Omental fat pad (tissue), 4 donors: Measurements from ENCODE around the gene LYRM9. TPM values are rescaled to one million over a fixed set of nuclear protein-coding genes. Genes with fewer than 3 reads are reported as not detected.

Experiments used
- ATAC-seq: fragments of 150-250 bp; one replicate; pipeline ENCODE4 v1.9.1; 2016; ENCODE audit warnings: mild to moderate bottlenecking, moderate library complexity; ENCODE audit not compliant: low FRiP score
- DNase-seq: peaks from one replicate; pipeline ENCODE4 v3.0.0-alpha.2; 2019; ENCODE audit warnings: low spot score
- total RNA-seq, 4 donors: library from RNA; depleted of rRNA; stranded (reverse); fragments of >200 nt; gene quantifications; one replicate each; pipeline ENCODE4 v1.1.0, GENCODE V29; 2016
- TF ChIP-seq, protein P1 (sequence below), 3 donors: fragments of 450-650 bp; IDR thresholded peaks; one replicate each; pipeline ENCODE4 v1.5.1; 2016 to 2017; ENCODE audit warnings: antibody characterized with exemption in 3 of 3, mild to moderate bottlenecking in 3 of 3, moderate library complexity in 2 of 3

LYRM9 gene
- 10 to 100 TPM; 10.4 to 24.0 (median 18.5) TPM for total RNA-seq

DNA sequence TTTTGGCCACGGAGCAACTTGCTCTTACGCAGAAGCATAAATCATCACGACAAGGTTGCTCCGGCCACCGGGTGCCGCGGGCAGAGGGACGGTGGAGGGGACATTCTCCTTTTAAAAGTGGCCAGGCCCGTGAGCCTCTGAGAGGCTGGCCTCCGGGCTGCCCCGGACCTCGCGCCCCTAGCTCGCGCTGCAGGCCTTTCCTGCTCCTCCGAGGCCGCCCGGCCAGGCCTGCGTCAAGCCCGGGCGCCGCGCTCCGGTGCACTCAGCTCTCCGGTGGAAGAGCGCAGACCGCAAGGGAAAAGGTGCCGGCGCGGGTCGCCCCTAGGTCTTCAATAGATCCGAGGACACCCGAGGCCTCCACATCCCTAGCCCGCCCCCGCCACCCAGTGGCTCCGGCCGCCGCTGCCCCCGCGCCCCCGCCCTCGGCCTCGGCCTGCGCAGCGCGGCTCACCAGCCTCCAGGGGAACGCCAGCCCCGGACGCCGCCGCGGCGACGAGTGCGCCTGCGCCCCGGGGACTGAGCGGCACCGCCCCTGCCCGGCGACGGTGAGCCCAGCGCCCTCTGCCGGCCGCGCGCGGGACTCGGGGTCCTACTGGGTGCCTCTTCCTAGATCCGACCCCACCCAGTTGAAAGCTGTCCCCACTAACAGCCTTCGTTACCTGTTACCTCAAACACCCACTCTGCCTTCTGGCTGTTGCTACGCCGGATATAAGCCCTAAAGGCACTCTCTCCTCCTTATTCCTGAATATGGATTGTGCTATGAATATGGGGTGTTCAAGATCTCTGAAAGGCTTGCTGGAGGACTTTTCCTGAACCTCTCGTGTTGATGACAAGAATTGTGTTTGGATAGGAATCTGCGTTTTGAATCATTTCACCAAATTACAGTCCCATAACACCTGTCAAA is at the start of gene LYRM9:
LYRM9 (minus strand) TSS at position 500 of the 904 bp plus-strand sequence. CDS start 10,671 bp downstream, outside the sequence.
- TF ChIP-seq, protein P1, sequence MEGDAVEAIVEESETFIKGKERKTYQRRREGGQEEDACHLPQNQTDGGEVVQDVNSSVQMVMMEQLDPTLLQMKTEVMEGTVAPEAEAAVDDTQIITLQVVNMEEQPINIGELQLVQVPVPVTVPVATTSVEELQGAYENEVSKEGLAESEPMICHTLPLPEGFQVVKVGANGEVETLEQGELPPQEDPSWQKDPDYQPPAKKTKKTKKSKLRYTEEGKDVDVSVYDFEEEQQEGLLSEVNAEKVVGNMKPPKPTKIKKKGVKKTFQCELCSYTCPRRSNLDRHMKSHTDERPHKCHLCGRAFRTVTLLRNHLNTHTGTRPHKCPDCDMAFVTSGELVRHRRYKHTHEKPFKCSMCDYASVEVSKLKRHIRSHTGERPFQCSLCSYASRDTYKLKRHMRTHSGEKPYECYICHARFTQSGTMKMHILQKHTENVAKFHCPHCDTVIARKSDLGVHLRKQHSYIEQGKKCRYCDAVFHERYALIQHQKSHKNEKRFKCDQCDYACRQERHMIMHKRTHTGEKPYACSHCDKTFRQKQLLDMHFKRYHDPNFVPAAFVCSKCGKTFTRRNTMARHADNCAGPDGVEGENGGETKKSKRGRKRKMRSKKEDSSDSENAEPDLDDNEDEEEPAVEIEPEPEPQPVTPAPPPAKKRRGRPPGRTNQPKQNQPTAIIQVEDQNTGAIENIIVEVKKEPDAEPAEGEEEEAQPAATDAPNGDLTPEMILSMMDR (IDR thresholded peaks at IDR 0.05), result peak in 2 of 3 donors; percentile 14 to 77

DNA sequence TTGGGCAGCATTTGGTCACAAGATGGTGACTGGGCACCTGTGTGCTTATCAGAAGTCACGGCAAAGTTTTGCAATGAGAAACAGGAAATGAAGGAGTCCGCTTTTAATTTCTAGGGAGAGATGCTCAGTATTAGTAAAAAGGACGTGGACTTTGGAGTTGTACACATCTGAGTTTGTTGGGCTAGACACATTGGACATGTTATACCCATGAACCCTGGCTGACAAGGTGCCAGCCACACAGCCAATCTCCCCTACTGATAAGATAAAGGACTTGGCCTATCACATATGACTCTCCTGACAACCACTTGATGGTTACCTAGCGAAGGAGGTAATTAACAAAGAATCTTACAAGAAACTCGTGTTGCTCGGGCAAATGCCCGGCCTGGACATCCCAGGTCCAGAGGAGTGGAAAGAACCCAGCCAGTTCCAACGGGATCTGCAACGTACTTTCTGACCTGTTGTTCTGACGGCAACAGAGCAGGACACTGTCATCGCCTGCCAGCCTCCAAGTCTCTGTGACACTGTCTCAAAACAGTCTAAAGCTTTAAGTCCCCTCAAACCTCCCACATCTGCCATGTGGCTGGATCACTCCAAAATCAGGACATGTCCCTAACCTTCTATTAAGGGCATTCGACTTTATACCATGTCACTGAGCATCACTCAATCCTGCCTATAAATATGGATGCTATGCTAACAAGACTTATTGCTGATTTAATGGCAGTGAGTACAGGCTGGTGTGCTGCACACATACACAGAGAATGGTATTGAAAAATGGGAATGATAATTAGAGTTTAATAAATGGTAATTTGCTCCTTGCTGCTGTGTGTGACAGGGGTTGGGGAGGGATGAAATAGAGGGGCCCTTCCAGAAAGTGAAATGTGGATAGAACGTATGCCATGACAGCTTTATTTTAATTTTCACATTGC is 47.6 kb upstream of the LYRM9 start:
- ATAC-seq (no peak), DNase-seq (no peak)
- TF ChIP-seq, protein P1 (IDR thresholded peaks at IDR 0.05), result no peak

More for the DNA sequence above, at the start of gene LYRM9:
- ATAC-seq (peak; percentile 100), DNase-seq (peak; percentile 88)

DNA sequence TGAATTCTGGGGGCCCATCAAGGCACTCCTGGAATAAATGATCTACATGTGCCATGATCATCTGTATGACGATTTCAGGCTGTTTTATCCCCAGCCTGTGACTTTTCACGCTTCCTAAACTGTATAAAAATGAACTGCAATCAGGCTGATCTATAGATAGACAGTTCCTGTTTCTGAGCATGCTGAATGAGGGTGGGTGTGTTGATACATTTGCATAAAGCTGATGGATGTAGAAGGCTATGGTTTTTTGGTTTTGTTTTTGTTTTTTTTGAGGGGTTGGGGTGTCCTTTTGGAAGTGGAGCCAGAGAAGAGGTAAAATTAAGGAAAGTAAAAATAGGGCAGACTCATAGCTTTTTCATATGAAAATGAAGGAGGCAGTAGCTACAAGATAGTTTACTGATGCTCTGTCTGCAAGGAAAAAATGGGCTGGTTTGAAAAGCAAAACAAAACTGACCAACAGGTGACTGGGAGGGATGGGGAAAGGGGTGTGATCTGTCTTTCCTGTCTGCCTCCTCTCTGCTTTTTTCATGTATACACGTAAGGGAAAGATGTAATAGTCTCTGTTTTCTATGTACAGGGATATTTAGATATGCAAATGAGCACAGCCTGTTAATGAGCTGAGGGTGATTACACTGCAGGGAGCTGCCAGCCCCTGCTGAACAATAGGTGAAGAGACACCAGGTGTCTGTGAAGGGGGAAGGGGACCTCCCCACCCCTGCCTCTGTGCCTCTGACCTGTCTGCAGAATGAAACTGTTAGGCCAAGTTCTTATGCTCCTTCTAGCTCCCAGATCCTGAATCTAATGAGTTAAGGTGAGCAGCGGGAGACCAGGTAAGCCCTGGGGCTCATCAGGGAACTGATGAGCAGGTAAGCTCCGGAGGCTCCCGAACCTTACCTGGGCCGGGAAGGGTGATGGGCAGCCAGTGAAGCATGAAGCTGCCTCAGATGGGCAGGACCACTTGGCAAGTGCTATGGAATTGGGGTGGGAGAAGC is 46.6 kb upstream of the LYRM9 start:
- DNase-seq (no peak), ATAC-seq (no peak)
- TF ChIP-seq, protein P1 (IDR thresholded peaks at IDR 0.05), result no peak

DNA sequence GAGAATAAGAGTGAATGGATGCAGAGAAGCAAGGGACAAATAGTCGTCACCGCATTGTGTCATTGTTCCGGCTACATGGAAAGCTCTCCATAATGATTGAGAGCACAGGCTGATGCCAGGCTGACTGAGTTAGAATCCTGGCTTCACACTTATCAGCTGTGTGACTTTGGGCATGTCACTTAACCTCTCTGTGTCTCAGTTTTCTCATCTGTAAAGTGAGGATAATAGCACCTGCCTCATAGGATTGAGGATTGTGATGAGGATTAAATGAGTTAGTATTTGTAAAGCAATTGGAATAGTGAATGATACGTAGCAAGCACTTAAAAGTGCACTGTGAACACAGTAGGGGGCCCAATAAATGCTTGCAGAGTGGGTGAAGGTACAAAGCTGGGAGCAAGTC is 45.7 kb upstream of the LYRM9 start:
- ATAC-seq (no peak), DNase-seq (no peak)
- TF ChIP-seq, protein P1 (IDR thresholded peaks at IDR 0.05), result no peak

DNA sequence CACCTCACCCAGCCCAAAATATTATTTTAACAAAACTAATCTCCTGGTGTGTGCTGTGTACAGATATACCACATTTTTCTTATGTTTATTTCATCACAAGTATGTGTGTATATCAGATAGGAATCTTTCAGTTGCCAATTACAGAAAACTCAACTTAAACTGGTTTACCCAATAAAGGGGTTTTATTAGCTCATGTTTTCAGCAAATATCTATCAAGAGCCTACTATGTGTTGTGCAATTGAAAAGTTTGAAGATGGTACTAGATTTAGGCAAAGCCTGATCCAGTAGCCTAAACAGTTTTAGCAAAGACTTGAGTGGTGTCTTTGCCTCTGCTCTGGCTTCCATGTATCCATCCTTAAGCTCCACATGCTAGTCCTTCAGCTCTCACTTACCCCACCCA is 45.1 kb upstream of the LYRM9 start:
- ATAC-seq (no peak), DNase-seq (no peak)
- TF ChIP-seq, protein P1 (IDR thresholded peaks at IDR 0.05), result no peak

DNA sequence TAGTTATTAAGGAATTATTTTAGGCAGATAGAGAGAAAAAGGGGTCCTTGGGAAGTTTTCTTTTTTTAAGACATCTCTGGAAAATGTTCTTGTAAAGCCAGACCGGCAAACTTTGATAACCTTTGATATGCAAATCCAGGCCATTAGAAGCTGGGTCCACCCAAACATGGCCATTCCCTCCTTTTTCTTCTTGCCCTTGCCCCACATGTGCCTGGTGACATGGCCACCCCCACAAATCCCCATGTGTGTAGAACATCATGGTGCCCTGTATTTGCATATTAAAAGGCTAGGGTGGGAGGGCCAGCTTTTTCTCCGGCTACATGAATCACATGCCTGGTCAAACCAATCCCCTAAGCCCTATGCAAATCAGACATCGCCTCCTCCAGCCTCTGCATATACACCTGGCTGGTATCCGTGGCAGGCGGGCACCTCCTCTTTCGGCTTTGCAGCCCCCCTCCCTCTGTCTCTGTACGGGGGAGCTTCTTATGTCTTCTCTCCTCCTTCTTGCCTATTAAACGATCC is 43.9 kb upstream of the LYRM9 start:
- ATAC-seq (no peak), DNase-seq (no peak)
- TF ChIP-seq, protein P1 (IDR thresholded peaks at IDR 0.05), result no peak
